Measurements from ENCODE around the gene MAP1LC3C.
A peak's percentile ranks its signal among the peaks of the same experiment; 100 is the strongest.
"Not testable (repeated sequence)": the region's sequence is repeated elsewhere in the genome, so short reads cannot be mapped to it uniquely, and the experiment has no call there.

MAP1LC3C gene

GRCh38 chr1:241990040-241990439, 8.9 kb downstream of the MAP1LC3C start:
- Histone ChIP-seq H3K27me3 (ENCODE audit: control insufficient read depth, insufficient read depth, low read length) (no peaks in the 10 kb centered on the region), H3K27ac (ENCODE audit: low read length) (no peak overlapping the region), H3K9me3 (ENCODE audit: control insufficient read depth, low read depth, low read length) (no peaks in the 10 kb centered on the region), H3K4me3 (ENCODE audit: low read length) (no peak overlapping the region), H3K36me3 (ENCODE audit: control insufficient read depth, low read depth, low read length) (no peaks in the 10 kb centered on the region), H3K9ac (ENCODE audit: low read length) (no peak overlapping the region), H3K4me1 (ENCODE audit: control insufficient read depth, low read depth, low read length) (no peaks in the 10 kb centered on the region)

GRCh38 chr1:241988389-241988930, 10.4 kb downstream of the MAP1LC3C start:
- H3K27ac ChIP-seq (ENCODE audit: low read length); H3K4me1 ChIP-seq (ENCODE audit: control insufficient read depth, low read depth, low read length); H3K27me3 ChIP-seq (ENCODE audit: control insufficient read depth, insufficient read depth, low read length); H3K4me3 ChIP-seq (ENCODE audit: low read length); H3K36me3 ChIP-seq (ENCODE audit: control insufficient read depth, low read depth, low read length); H3K9me3 ChIP-seq (ENCODE audit: control insufficient read depth, low read depth, low read length); H3K9ac ChIP-seq (ENCODE audit: low read length): not testable (repeated sequence)

- no peak overlapping the region for H3K27ac ChIP-seq (ENCODE audit: low read length)
- no peak overlapping the region for H3K9ac ChIP-seq (ENCODE audit: low read length)
- no peaks in the 10 kb centered on the region for H3K4me1 ChIP-seq (ENCODE audit: control insufficient read depth, low read depth, low read length)
- H3K4me3 ChIP-seq (ENCODE audit: low read length): no peak overlapping the region
- H3K36me3 ChIP-seq (ENCODE audit: control insufficient read depth, low read depth, low read length): no peaks in the 10 kb centered on the region
- H3K27me3 ChIP-seq (ENCODE audit: control insufficient read depth, insufficient read depth, low read length): no peaks in the 10 kb centered on the region
- no peaks in the 10 kb centered on the region for H3K9me3 ChIP-seq (ENCODE audit: control insufficient read depth, low read depth, low read length)
Observed at GRCh38 chr1:241985787-241986186, 13.1 kb downstream of the MAP1LC3C start.

GRCh38 chr1:241979926-241980325, 19.0 kb downstream of the MAP1LC3C start:
- Histone ChIP-seq H3K9me3 (ENCODE audit: control insufficient read depth, low read depth, low read length) (no peaks in the 10 kb centered on the region), H3K27ac (ENCODE audit: low read length) (no peak overlapping the region), H3K36me3 (ENCODE audit: control insufficient read depth, low read depth, low read length) (no peaks in the 10 kb centered on the region), H3K9ac (ENCODE audit: low read length) (no peak overlapping the region), H3K4me3 (ENCODE audit: low read length) (no peak overlapping the region), H3K4me1 (ENCODE audit: control insufficient read depth, low read depth, low read length) (no peaks in the 10 kb centered on the region), H3K27me3 (ENCODE audit: control insufficient read depth, insufficient read depth, low read length) (no peaks in the 10 kb centered on the region)

- Histone ChIP-seq H3K36me3 (ENCODE audit: control insufficient read depth, low read depth, low read length) (no peaks in the 10 kb centered on the region), H3K9me3 (ENCODE audit: control insufficient read depth, low read depth, low read length) (no peaks in the 10 kb centered on the region), H3K9ac (ENCODE audit: low read length) (no peak overlapping the region), H3K4me3 (ENCODE audit: low read length) (no peak overlapping the region), H3K27ac (ENCODE audit: low read length) (no peak overlapping the region), H3K4me1 (ENCODE audit: control insufficient read depth, low read depth, low read length) (no peaks in the 10 kb centered on the region), H3K27me3 (ENCODE audit: control insufficient read depth, insufficient read depth, low read length) (no peaks in the 10 kb centered on the region)
Observed at GRCh38 chr1:241979071-241979470, 19.8 kb downstream of the MAP1LC3C start.

- no peaks in the 10 kb centered on the region for H3K36me3 ChIP-seq (ENCODE audit: control insufficient read depth, low read depth, low read length)
Observed at GRCh38 chr1:241976229-241976628, 22.7 kb downstream of the MAP1LC3C start.

GRCh38 chr1:241972703-241973369, 26.1 kb downstream of the MAP1LC3C start:
- Histone ChIP-seq H3K9me3 (ENCODE audit: control insufficient read depth, low read depth, low read length) (no peaks in the 10 kb centered on the region), H3K9ac (ENCODE audit: low read length) (peak overlapping the region; percentile 7), H3K27me3 (ENCODE audit: control insufficient read depth, insufficient read depth, low read length) (no peaks in the 10 kb centered on the region), H3K36me3 (ENCODE audit: control insufficient read depth, low read depth, low read length) (no peaks in the 10 kb centered on the region), H3K27ac (ENCODE audit: low read length) (no peak overlapping the region), H3K4me1 (ENCODE audit: control insufficient read depth, low read depth, low read length) (peaks cover 10% of the 10 kb centered on the region), H3K4me3 (ENCODE audit: low read length) (no peak overlapping the region)

More at GRCh38 chr1:241976229-241976628, 22.7 kb downstream of the MAP1LC3C start:
- Histone ChIP-seq H3K27me3 (ENCODE audit: control insufficient read depth, insufficient read depth, low read length) (no peaks in the 10 kb centered on the region), H3K4me1 (ENCODE audit: control insufficient read depth, low read depth, low read length) (peaks cover 10% of the 10 kb centered on the region), H3K4me3 (ENCODE audit: low read length) (no peak overlapping the region), H3K9me3 (ENCODE audit: control insufficient read depth, low read depth, low read length) (no peaks in the 10 kb centered on the region), H3K27ac (ENCODE audit: low read length) (no peak overlapping the region), H3K9ac (ENCODE audit: low read length) (no peak overlapping the region)

- Histone ChIP-seq H3K36me3 (ENCODE audit: control insufficient read depth, low read depth, low read length) (no peaks in the 10 kb centered on the region), H3K4me1 (ENCODE audit: control insufficient read depth, low read depth, low read length) (peaks cover 10% of the 10 kb centered on the region), H3K27ac (ENCODE audit: low read length) (no peak overlapping the region), H3K4me3 (ENCODE audit: low read length) (no peak overlapping the region), H3K27me3 (ENCODE audit: control insufficient read depth, insufficient read depth, low read length) (no peaks in the 10 kb centered on the region), H3K9ac (ENCODE audit: low read length) (no peak overlapping the region), H3K9me3 (ENCODE audit: control insufficient read depth, low read depth, low read length) (no peaks in the 10 kb centered on the region)
Observed at GRCh38 chr1:241968611-241969010, 30.3 kb downstream of the MAP1LC3C start.

- Histone ChIP-seq H3K27me3 (ENCODE audit: control insufficient read depth, insufficient read depth, low read length) (no peaks in the 10 kb centered on the region), H3K4me3 (ENCODE audit: low read length) (no peak overlapping the region), H3K4me1 (ENCODE audit: control insufficient read depth, low read depth, low read length) (no peaks in the 10 kb centered on the region), H3K27ac (ENCODE audit: low read length) (no peak overlapping the region), H3K9me3 (ENCODE audit: control insufficient read depth, low read depth, low read length) (no peaks in the 10 kb centered on the region), H3K36me3 (ENCODE audit: control insufficient read depth, low read depth, low read length) (no peaks in the 10 kb centered on the region), H3K9ac (ENCODE audit: low read length) (no peak overlapping the region)
Observed at GRCh38 chr1:241964550-241965282, 34.2 kb downstream of the MAP1LC3C start.

- H3K27me3 ChIP-seq (ENCODE audit: control insufficient read depth, insufficient read depth, low read length): no peaks in the 10 kb centered on the region
Observed at GRCh38 chr1:241963722-241964121, 35.2 kb downstream of the MAP1LC3C start.

GRCh38 chr1:241962153-241962552, 36.7 kb downstream of the MAP1LC3C start:
- no peaks in the 10 kb centered on the region for H3K4me1 ChIP-seq (ENCODE audit: control insufficient read depth, low read depth, low read length)
- H3K4me3 ChIP-seq (ENCODE audit: low read length): no peak overlapping the region
- no peaks in the 10 kb centered on the region for H3K9me3 ChIP-seq (ENCODE audit: control insufficient read depth, low read depth, low read length)
- H3K27ac ChIP-seq (ENCODE audit: low read length): no peak overlapping the region
- no peaks in the 10 kb centered on the region for H3K27me3 ChIP-seq (ENCODE audit: control insufficient read depth, insufficient read depth, low read length)
- no peaks in the 10 kb centered on the region for H3K36me3 ChIP-seq (ENCODE audit: control insufficient read depth, low read depth, low read length)
- no peak overlapping the region for H3K9ac ChIP-seq (ENCODE audit: low read length)

More at GRCh38 chr1:241963722-241964121, 35.2 kb downstream of the MAP1LC3C start:
- H3K9me3 ChIP-seq (ENCODE audit: control insufficient read depth, low read depth, low read length): no peaks in the 10 kb centered on the region
- no peak overlapping the region for H3K9ac ChIP-seq (ENCODE audit: low read length)
- H3K4me3 ChIP-seq (ENCODE audit: low read length): no peak overlapping the region
- H3K36me3 ChIP-seq (ENCODE audit: control insufficient read depth, low read depth, low read length): no peaks in the 10 kb centered on the region
- H3K4me1 ChIP-seq (ENCODE audit: control insufficient read depth, low read depth, low read length): no peaks in the 10 kb centered on the region
- no peak overlapping the region for H3K27ac ChIP-seq (ENCODE audit: low read length)

All from iPS-18a (cell line).